ENCODE data around the gene DOCK9.

Gene DOCK9

DNA sequence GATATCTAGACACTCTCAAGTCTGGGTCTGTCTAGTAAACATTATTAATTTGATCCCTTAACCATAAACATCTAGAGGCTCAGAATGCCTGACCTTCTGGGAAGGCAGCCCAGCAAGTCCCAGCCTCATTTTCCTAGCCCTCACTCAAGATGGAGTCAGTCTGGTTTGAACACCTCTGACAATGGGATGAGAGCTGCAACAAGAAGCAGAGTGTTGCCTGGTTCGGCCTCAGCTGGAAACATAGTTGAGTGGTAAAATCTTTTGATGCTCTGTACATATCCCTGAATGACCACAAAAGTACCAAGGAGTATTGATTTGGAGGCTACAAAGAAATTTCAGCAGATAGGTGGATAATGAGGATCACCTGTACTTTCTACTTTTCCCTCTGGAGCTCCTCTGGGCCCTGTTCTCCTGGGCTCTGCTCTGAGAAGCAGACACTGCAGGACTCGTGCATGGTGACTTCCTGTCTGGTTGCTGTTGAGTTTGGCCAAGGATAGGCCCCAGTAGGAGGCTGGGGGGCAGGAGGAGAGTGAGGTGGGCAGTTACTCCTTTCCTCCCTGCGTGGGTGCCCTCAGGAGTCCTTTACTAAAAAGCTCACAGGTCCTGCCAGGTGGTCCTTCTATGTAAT is 157.0 kb downstream of the DOCK9 start:
- Histone ChIP-seq H3K9ac (ENCODE audit: low read length) (no peak overlapping the region), H3K4ac (ENCODE audit: low read depth, low read length) (no peak overlapping the region), H3K4me2 (ENCODE audit: low read length) (no peak overlapping the region), H2BK5ac (ENCODE audit: low read depth, low read length, poor library complexity) (no peak overlapping the region), H3K79me2 (ENCODE audit: control insufficient read depth, insufficient read depth, low read length, poor library complexity) (no peaks in the 10 kb centered on the region), H3K79me1 (ENCODE audit: low read length) (no peaks in the 10 kb centered on the region), H3K4me1 (ENCODE audit: control insufficient read depth in 1 of 2, insufficient read depth in 2 of 2, low read length in 2 of 2) (no peaks in the 10 kb centered on the region), H3K18ac (ENCODE audit: low read length) (no peak overlapping the region), H2BK120ac (ENCODE audit: insufficient read depth, low read length, poor library complexity) (no peak overlapping the region), H3K23ac (ENCODE audit: low read length) (no peak overlapping the region), H2AK5ac (ENCODE audit: low read length) (no peak overlapping the region), H2AFZ (ENCODE audit: insufficient read depth, low read length, poor library complexity) (no peak overlapping the region), H3K36me3 (ENCODE audit: control insufficient read depth in 1 of 2, insufficient read depth in 2 of 2, low read length in 2 of 2) (peaks cover 21 to 43% of the 10 kb centered on the region in 2 experiments), H3K4me3 (ENCODE audit: low read depth, low read length) (no peak overlapping the region), H3K27ac (ENCODE audit: low read depth, low read length) (no peak overlapping the region), H3K9me3 (ENCODE audit: insufficient read depth, low read depth, low read length) (no peaks in the 10 kb centered on the region), H3K14ac (ENCODE audit: low read length) (no peak overlapping the region), H4K8ac (ENCODE audit: low read depth, low read length) (no peak overlapping the region), H2BK12ac (ENCODE audit: low read length) (no peak overlapping the region), H4K91ac (ENCODE audit: low read depth, low read length) (no peak overlapping the region), H4K12ac (ENCODE audit: low read depth, low read length) (no peak overlapping the region), H3K27me3 (ENCODE audit: insufficient read depth, low read length) (no peaks in the 10 kb centered on the region)
- no CpG with 5 or more reads among the region's 3 CpGs for WGBS (ENCODE audit: extremely low coverage, insufficient coverage, insufficient read length)
- no peak for DNase-seq

DNA sequence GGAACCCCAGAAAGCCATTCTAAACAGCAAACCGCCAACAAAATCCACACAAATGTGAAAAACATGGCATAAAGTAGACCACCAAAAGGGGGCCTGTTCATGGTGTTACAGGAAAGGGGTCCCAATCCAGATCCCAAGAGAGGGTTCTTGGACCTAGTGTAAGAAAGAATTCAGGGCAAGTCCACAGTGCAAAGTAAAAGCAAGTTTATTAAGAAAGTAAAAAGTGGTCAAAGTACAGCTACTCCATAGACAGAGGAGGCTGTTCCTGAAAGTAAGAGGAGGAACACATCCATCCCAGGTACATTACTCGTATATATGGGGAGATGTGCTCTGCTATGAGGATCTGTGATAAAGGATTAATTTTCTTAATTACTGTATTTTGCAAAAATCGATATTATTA is 157.6 kb downstream of the DOCK9 start:
- Histone ChIP-seq H3K18ac (ENCODE audit: low read length) (no peak overlapping the region), H3K79me2 (ENCODE audit: control insufficient read depth, insufficient read depth, low read length, poor library complexity) (no peaks in the 10 kb centered on the region), H4K8ac (ENCODE audit: low read depth, low read length) (no peak overlapping the region), H2AFZ (ENCODE audit: insufficient read depth, low read length, poor library complexity) (no peak overlapping the region), H4K12ac (ENCODE audit: low read depth, low read length) (no peak overlapping the region), H2BK5ac (ENCODE audit: low read depth, low read length, poor library complexity) (no peak overlapping the region), H3K9ac (ENCODE audit: low read length) (no peak overlapping the region), H4K91ac (ENCODE audit: low read depth, low read length) (no peak overlapping the region), H3K4me1 (ENCODE audit: control insufficient read depth in 1 of 2, insufficient read depth in 2 of 2, low read length in 2 of 2) (no peaks in the 10 kb centered on the region), H3K9me3 (ENCODE audit: insufficient read depth, low read depth, low read length) (no peaks in the 10 kb centered on the region), H3K79me1 (ENCODE audit: low read length) (no peaks in the 10 kb centered on the region), H3K4me2 (ENCODE audit: low read length) (no peak overlapping the region), H3K14ac (ENCODE audit: low read length) (no peak overlapping the region), H3K36me3 (ENCODE audit: control insufficient read depth in 1 of 2, insufficient read depth in 2 of 2, low read length in 2 of 2) (peaks cover 18 to 41% of the 10 kb centered on the region in 2 experiments), H2BK120ac (ENCODE audit: insufficient read depth, low read length, poor library complexity) (no peak overlapping the region), H3K27ac (ENCODE audit: low read depth, low read length) (no peak overlapping the region), H3K23ac (ENCODE audit: low read length) (no peak overlapping the region), H3K4me3 (ENCODE audit: low read depth, low read length) (no peak overlapping the region), H2AK5ac (ENCODE audit: low read length) (no peak overlapping the region), H2BK12ac (ENCODE audit: low read length) (no peak overlapping the region), H3K4ac (ENCODE audit: low read depth, low read length) (no peak overlapping the region), H3K27me3 (ENCODE audit: insufficient read depth, low read length) (no peaks in the 10 kb centered on the region)
- DNase-seq, result no peak
- WGBS (ENCODE audit: extremely low coverage, insufficient coverage, insufficient read length), result no CpG with 5 or more reads among the region's 3 CpGs

DNA sequence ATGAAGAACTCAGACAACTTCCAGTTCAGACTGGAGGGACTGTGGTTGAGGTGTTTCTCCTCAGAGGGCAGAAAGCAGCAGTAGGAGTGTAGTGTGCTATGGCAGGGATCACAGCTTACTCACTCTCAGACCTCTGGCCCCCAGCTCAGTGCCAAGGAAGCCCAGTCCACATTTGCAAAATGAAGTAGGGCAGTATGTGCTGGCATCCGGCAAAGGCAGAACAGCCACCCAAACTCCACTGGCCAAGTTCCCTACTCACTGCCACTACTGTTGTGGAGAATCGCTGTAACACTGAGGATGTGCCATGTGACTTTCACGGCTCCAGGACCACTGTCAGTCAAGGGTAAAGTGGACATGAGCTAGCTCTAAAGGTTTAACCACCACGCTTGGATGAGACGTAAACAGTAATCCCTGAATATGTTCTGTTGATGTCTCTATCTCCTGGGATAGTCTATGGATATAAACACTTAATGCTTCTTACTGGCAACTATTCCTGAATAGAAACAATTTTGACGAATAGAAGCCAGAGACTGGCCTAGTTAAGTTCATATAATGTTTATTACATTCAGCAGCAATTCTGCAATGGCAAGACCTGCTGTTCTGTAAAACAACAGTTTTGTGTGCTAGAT is 158.4 kb downstream of the DOCK9 start:
- Histone ChIP-seq H3K9ac (ENCODE audit: low read length) (no peak overlapping the region), H2BK5ac (ENCODE audit: low read depth, low read length, poor library complexity) (no peak overlapping the region), H4K8ac (ENCODE audit: low read depth, low read length) (no peak overlapping the region), H2AFZ (ENCODE audit: insufficient read depth, low read length, poor library complexity) (no peak overlapping the region), H3K9me3 (ENCODE audit: insufficient read depth, low read depth, low read length) (no peaks in the 10 kb centered on the region), H3K4me2 (ENCODE audit: low read length) (no peak overlapping the region), H4K91ac (ENCODE audit: low read depth, low read length) (no peak overlapping the region), H3K27me3 (ENCODE audit: insufficient read depth, low read length) (no peaks in the 10 kb centered on the region), H3K27ac (ENCODE audit: low read depth, low read length) (no peak overlapping the region), H2AK5ac (ENCODE audit: low read length) (no peak overlapping the region), H3K79me1 (ENCODE audit: low read length) (no peaks in the 10 kb centered on the region), H3K79me2 (ENCODE audit: control insufficient read depth, insufficient read depth, low read length, poor library complexity) (no peaks in the 10 kb centered on the region), H3K4me3 (ENCODE audit: low read depth, low read length) (no peak overlapping the region), H3K23ac (ENCODE audit: low read length) (no peak overlapping the region), H3K4me1 (ENCODE audit: control insufficient read depth in 1 of 2, insufficient read depth in 2 of 2, low read length in 2 of 2) (no peaks in the 10 kb centered on the region), H4K12ac (ENCODE audit: low read depth, low read length) (no peak overlapping the region), H2BK12ac (ENCODE audit: low read length) (no peak overlapping the region), H2BK120ac (ENCODE audit: insufficient read depth, low read length, poor library complexity) (no peak overlapping the region), H3K14ac (ENCODE audit: low read length) (no peak overlapping the region), H3K36me3 (ENCODE audit: control insufficient read depth in 1 of 2, insufficient read depth in 2 of 2, low read length in 2 of 2) (peaks cover 17 to 36% of the 10 kb centered on the region in 2 experiments), H3K4ac (ENCODE audit: low read depth, low read length) (no peak overlapping the region), H3K18ac (ENCODE audit: low read length) (no peak overlapping the region)
- DNase-seq, result no peak
- WGBS (ENCODE audit: extremely low coverage, insufficient coverage, insufficient read length), result no CpG with 5 or more reads among the region's 6 CpGs

DNA sequence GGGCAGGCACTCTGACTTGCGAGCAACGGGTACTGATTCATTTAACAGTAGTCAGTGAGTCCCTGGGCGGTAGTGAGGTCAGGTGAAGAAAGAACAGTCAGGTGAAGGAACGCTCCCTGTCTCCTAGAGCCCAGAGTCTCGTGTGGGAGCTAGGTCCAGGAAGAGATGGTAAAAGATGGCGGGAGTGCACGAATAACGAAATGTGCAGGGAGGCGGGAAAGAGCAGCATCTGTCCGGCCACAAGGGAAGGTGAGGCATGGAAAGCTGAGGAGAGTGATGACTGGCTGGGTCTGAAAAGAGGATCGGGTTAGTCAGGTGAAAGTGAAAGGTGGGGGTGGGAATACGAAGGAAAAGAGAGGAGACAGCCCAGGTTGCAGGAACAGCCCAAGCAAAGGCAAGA is 161.5 kb downstream of the DOCK9 start:
- Histone ChIP-seq H2BK120ac (ENCODE audit: insufficient read depth, low read length, poor library complexity) (no peak overlapping the region), H3K79me1 (ENCODE audit: low read length) (no peaks in the 10 kb centered on the region), H3K36me3 (ENCODE audit: control insufficient read depth in 1 of 2, insufficient read depth in 2 of 2, low read length in 2 of 2) (peaks cover 11 to 20% of the 10 kb centered on the region in 2 experiments), H3K27ac (ENCODE audit: low read depth, low read length) (no peak overlapping the region), H3K27me3 (ENCODE audit: insufficient read depth, low read length) (no peaks in the 10 kb centered on the region), H4K91ac (ENCODE audit: low read depth, low read length) (no peak overlapping the region), H3K4me3 (ENCODE audit: low read depth, low read length) (no peak overlapping the region), H3K4me2 (ENCODE audit: low read length) (no peak overlapping the region), H3K9ac (ENCODE audit: low read length) (no peak overlapping the region), H4K8ac (ENCODE audit: low read depth, low read length) (no peak overlapping the region), H3K18ac (ENCODE audit: low read length) (no peak overlapping the region), H2BK5ac (ENCODE audit: low read depth, low read length, poor library complexity) (no peak overlapping the region), H3K79me2 (ENCODE audit: control insufficient read depth, insufficient read depth, low read length, poor library complexity) (no peaks in the 10 kb centered on the region), H3K9me3 (ENCODE audit: insufficient read depth, low read depth, low read length) (no peaks in the 10 kb centered on the region), H3K23ac (ENCODE audit: low read length) (no peak overlapping the region), H2AFZ (ENCODE audit: insufficient read depth, low read length, poor library complexity) (no peak overlapping the region), H4K12ac (ENCODE audit: low read depth, low read length) (no peak overlapping the region), H3K4ac (ENCODE audit: low read depth, low read length) (no peak overlapping the region), H3K4me1 (ENCODE audit: control insufficient read depth in 1 of 2, insufficient read depth in 2 of 2, low read length in 2 of 2) (no peaks in the 10 kb centered on the region), H3K14ac (ENCODE audit: low read length) (no peak overlapping the region), H2BK12ac (ENCODE audit: low read length) (no peak overlapping the region), H2AK5ac (ENCODE audit: low read length) (no peak overlapping the region)
- no peak for DNase-seq
- no CpG with 5 or more reads among the region's 12 CpGs for WGBS (ENCODE audit: extremely low coverage, insufficient coverage, insufficient read length)

All from trophoblast cell (in vitro differentiated cells and primary cell).